ENCODE measurements around the gene YBX1. TPM values are rescaled to one million over a fixed set of nuclear protein-coding genes. Genes with fewer than 3 reads are reported as not detected.
"Not testable (repeated sequence)": the region's sequence is repeated elsewhere in the genome, so short reads cannot be mapped to it uniquely, and the experiment has no call there.

Gene YBX1
- total RNA-seq, 1 experiment from 2014 or later, result 2,077 TPM

DNA sequence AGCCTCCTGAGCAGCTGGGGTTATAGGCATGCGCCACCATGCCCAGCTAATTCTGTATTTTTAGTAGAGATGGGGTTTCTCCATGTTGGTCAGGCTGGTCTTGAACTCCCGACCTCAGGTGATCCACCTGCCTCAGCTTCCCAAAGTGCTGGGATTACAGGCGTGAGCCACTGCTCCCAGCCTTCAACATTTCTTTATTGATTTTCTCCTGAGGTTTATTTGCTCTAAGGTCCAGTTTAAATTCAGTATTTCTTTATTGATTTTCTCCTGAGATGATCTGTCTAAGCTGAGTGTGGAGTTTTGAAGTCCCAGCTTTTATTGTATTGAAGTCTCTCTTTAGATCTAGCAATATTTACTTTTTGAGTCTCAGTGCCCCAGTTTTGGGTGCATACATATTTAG lies 30.6 kb downstream of the YBX1 start:
- H3K4me1 ChIP-seq; H3K27me3 ChIP-seq; H3K4me3 ChIP-seq; H3K27ac ChIP-seq; H3K9me3 ChIP-seq (replicated peaks); DNase-seq: not testable (repeated sequence)
- peaks cover 62% of the 10 kb centered on the region for H3K36me3 ChIP-seq

DNA sequence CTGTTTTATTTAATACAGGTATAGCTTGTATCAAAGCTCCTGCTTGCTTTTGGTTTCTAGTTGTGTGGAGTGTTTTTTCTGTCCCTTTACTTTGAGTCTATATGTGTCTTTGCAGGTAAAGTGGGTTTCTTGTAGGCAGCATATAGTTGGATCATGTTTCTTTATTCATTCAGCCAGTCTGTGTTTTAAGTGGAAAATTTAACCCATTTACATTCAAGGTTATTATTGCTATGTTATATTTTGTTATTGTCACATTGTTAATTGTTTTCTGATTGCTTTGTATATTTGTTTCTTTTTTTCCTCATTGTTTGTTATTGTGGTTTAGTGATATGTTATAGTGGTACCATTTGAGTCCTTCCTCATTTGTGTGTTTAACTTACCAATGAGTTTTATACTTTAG lies 31.1 kb downstream of the YBX1 start:
- H3K9me3 ChIP-seq (replicated peaks), result peaks cover 8% of the 10 kb centered on the region
- H3K27me3 ChIP-seq, result no peaks in the 10 kb centered on the region
- no peak overlapping the region for H3K27ac ChIP-seq
- no peaks in the 10 kb centered on the region for H3K4me1 ChIP-seq
- DNase-seq, result no peak
- H3K36me3 ChIP-seq, result peaks cover 60% of the 10 kb centered on the region
- no peak overlapping the region for H3K4me3 ChIP-seq

DNA sequence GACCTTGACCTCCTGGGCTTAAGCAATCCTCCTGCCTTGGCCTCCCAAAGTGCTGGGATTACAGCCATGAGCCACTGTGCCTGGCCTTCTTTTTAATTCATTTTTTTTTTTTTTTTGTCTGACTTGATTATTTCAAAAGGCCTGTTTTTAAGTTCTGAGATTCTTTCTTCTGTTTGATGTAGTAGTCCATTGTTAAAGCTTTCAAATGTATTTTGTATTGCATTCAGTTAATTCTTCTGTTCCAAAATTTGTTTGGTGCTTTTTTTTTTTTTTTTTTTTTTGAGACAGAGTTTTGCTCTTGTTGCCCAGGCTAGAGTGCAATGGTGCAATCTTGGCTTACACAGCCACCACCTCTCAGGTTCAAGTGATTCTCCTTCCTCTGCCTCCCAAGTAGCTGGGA lies 32.2 kb downstream of the YBX1 start:
- H3K36me3 ChIP-seq, result peaks cover 59% of the 10 kb centered on the region
- not testable (repeated sequence) for H3K4me3 ChIP-seq; H3K4me1 ChIP-seq; DNase-seq; H3K27ac ChIP-seq; H3K9me3 ChIP-seq (replicated peaks); H3K27me3 ChIP-seq

DNA sequence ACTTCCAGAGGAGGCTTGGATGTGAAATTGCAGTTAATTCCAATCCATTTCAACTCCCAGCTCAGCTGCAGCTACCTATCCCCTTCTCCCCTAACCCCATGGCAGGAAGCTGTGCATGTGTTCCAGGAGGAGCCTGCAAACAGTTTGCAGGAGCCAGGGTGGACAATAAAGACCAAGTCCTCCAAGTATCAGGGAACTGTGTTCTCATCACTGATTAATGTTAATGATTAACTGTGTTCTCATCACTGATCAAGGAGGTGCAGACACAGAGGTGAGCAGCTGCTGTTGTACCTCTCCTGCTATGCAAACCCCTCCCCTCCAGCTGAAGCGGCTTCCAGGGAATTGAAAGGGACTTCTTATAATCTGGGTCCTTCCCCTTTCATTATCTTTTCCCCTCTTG lies 38.6 kb downstream of the YBX1 start:
- no peaks in the 10 kb centered on the region for H3K27me3 ChIP-seq
- H3K9me3 ChIP-seq (replicated peaks), result no peaks in the 10 kb centered on the region
- no peak overlapping the region for H3K27ac ChIP-seq
- no peak overlapping the region for H3K4me3 ChIP-seq
- H3K36me3 ChIP-seq, result peaks cover 9% of the 10 kb centered on the region; the same call in 1 of the 2 replicates
- no peak for DNase-seq
- H3K4me1 ChIP-seq, result no peaks in the 10 kb centered on the region

DNA sequence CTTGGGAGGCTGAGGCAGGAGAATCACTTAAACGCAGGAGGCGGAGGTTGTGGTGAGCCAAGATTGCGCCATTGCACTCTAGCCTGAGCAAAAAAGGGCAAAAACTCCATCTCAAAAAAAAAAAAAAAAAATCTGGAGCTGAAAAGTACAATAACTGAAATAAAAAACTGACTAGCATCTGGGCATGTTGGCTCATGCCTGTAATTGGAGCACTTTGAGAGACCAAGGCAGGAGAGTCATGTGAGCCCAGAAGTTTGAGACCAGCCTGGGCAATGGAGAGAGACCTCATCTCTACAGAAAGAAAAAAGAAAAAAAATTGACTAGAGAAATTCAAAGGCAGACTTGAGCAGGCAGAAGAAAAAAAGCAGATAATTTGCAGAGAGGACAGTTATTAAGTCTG lies 39.7 kb downstream of the YBX1 start:
- DNase-seq, result no peak
- Histone ChIP-seq H3K36me3 (peaks cover 4% of the 10 kb centered on the region; the same call in 1 of the 2 replicates), H3K27ac (no peak overlapping the region), H3K27me3 (no peaks in the 10 kb centered on the region), H3K4me1 (no peaks in the 10 kb centered on the region), H3K9me3 (replicated peaks) (no peaks in the 10 kb centered on the region), H3K4me3 (no peak overlapping the region)

DNA sequence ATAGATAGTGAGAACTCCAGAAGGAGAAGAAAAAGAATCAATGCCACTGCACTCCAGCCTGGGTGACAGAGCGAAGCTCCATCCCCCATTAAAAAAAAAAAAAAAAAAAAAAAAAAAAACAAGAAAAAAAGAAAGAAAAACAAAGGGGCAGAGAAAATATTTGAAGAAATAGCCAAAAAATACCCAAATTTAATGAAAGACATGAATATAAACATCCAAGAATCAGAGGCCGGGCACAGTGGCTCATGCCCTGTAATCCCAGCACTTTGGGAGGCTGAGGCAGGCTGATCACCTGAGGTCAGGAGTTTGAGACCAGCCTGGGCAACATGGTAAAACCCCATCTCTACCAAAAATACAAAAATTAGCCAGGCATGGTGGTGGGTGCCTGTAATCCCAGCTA lies 40.2 kb downstream of the YBX1 start:
- not testable (repeated sequence) for H3K36me3 ChIP-seq; H3K27me3 ChIP-seq; H3K4me3 ChIP-seq; H3K4me1 ChIP-seq; H3K27ac ChIP-seq; DNase-seq; H3K9me3 ChIP-seq (replicated peaks)

DNA sequence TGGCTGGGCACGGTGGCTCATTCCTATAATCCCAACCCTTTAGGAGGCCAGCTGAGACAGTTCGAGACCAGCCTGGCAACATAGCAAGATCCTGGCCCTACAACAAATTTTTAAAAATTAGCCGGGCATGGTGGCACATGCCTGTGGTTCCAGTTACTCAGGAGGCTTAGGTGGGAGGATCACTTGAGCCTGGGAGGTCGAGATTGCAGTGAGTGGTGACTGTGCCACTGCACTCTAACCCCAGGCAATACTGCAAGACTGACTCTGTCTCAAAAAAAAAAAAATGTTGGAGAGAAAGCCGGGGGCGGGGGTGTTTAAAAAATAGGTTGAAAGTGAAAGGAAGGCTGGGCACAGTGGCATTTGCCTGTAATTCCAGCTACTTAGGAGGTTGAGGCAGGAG lies 41.3 kb downstream of the YBX1 start:
- H3K9me3 ChIP-seq (replicated peaks), result no peaks in the 10 kb centered on the region
- no peak for DNase-seq
- H3K36me3 ChIP-seq, result no peaks in the 10 kb centered on the region; the same call in 1 of the 2 replicates
- no peaks in the 10 kb centered on the region for H3K27me3 ChIP-seq
- no peak overlapping the region for H3K4me3 ChIP-seq
- no peaks in the 10 kb centered on the region for H3K4me1 ChIP-seq
- H3K27ac ChIP-seq, result no peak overlapping the region

DNA sequence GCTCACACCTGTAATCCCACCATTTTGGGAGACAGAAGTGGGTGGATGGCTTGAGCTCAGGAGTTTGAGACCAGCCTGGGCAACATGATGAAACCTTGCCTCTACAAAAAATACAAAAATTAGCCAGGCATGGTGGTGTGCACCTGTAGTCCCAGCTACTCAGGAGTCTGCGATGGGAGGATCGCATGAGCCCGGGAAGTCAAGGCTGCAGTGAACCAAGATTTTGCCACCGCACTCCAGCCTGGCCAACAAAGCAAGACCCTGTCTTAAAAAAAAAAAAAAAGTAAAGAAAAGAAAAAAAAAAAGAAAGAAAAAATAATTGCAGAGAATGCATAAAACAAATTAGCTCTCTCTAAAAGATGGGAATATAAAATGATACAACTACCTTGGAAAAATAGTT lies 43.6 kb downstream of the YBX1 start:
- not testable (repeated sequence) for DNase-seq; H3K9me3 ChIP-seq (replicated peaks); H3K27ac ChIP-seq; H3K4me1 ChIP-seq; H3K4me3 ChIP-seq; H3K36me3 ChIP-seq; H3K27me3 ChIP-seq

DNA sequence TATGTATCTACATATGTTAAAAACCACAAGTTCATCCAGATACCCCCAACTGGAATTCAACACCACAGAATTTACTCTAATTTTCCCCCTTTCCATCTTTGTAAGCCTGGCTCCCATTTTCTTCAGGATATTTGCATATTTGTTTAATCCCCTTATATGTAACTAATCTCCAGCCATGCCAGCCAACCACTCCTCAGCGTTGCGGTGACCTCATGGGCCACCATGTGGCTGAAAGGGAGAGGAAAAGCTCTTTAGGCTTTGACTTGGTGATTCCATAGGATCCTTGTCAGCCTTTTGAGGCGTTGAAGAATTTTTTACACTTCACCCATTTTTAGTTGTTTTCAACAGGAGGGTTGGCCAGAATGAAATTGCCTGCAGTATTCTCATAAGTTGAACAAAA lies 47.8 kb downstream of the YBX1 start:
- Histone ChIP-seq H3K36me3 (no peaks in the 10 kb centered on the region), H3K4me1 (0 out of 2 replicates have a peak, but pooled peaks cover 4% of the 10 kb centered on the region), H3K27ac (no peak overlapping the region), H3K4me3 (no peak overlapping the region), H3K27me3 (no peaks in the 10 kb centered on the region), H3K9me3 (replicated peaks) (no peaks in the 10 kb centered on the region)
- DNase-seq, result peak in 1 of 2 experiments; percentile 36

DNA sequence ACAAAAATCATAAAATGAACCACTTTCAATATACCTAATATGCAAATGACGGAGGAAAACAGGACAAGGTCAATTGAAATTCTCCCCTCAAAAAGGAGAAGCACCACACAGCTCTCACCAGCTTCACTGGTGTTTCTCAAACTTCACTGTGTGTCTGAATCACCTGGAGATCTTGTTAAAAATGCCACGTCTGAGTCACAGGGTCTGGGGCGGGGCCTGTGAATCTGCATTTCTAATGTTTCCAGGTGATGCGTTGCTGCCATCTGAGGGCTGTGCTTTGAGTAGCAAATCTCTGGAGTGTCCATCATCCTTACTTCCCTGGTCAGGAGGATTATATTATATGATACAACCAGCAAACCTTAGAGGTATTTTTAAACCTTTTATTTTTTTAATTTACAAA lies 48.8 kb downstream of the YBX1 start:
- 0 out of 2 replicates have a peak, but pooled peaks cover 4% of the 10 kb centered on the region for H3K4me1 ChIP-seq
- H3K36me3 ChIP-seq, result no peaks in the 10 kb centered on the region
- no peak overlapping the region for H3K4me3 ChIP-seq
- no peaks in the 10 kb centered on the region for H3K9me3 ChIP-seq (replicated peaks)
- no peaks in the 10 kb centered on the region for H3K27me3 ChIP-seq
- H3K27ac ChIP-seq, result no peak overlapping the region
- DNase-seq, result no peak

DNA sequence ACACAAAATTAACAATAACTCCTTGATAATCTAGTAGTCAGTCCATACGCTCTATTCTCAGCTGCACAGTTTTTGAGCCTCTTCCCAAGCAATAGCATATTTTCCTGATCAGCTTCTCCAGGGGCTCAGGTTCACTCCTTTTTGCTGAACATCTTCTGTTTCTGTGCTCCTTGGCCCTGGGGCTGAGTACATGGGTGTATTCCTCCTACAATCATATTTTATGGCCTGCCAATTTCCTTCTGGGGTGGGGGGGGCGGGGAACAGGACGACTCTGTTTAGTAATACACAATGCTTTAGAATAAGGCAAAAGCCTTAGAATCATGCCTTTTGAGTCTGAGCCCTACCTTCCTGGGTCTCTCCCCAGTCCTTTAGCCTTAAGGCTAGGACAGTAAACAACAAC lies 49.4 kb downstream of the YBX1 start:
- Histone ChIP-seq H3K27me3 (no peaks in the 10 kb centered on the region), H3K9me3 (replicated peaks) (no peaks in the 10 kb centered on the region), H3K4me1 (0 out of 2 replicates have a peak, but pooled peaks cover 4% of the 10 kb centered on the region), H3K36me3 (no peaks in the 10 kb centered on the region), H3K27ac (no peak overlapping the region), H3K4me3 (no peak overlapping the region)
- DNase-seq, result no peak

DNA sequence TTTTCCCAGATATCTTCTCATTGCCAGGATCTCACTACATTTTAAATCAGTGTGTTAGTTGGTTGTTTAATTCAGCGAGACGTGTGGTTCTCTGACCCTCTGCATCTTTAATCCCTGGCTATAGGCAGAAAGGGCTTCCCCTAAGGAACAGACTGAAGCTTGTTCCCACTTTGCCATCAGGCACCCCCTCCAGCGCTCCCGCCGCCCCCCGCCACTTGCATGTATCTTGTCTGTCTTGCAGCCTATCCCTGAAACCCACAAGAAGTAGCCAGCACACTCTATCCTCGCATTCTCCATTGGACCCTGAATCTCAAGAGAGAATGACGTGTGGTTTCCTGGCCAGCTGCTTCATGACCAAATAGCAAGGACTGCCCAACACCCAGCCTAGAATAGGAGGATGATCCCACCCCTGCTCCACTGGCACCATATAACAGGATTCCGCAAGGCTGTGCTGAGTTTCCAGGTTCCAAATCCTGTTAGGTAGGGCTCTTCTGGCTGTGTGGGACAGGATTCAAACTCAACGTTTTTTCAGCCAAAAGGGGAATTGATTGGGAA lies 50.0 kb downstream of the YBX1 start:
- Histone ChIP-seq H3K27me3 (no peaks in the 10 kb centered on the region), H3K4me1 (0 out of 2 replicates have a peak, but pooled peaks cover 4% of the 10 kb centered on the region), H3K9me3 (replicated peaks) (no peaks in the 10 kb centered on the region), H3K36me3 (no peaks in the 10 kb centered on the region), H3K4me3 (no peak overlapping the region), H3K27ac (no peak overlapping the region)
- peak; percentile 34 to 50 for DNase-seq

DNA sequence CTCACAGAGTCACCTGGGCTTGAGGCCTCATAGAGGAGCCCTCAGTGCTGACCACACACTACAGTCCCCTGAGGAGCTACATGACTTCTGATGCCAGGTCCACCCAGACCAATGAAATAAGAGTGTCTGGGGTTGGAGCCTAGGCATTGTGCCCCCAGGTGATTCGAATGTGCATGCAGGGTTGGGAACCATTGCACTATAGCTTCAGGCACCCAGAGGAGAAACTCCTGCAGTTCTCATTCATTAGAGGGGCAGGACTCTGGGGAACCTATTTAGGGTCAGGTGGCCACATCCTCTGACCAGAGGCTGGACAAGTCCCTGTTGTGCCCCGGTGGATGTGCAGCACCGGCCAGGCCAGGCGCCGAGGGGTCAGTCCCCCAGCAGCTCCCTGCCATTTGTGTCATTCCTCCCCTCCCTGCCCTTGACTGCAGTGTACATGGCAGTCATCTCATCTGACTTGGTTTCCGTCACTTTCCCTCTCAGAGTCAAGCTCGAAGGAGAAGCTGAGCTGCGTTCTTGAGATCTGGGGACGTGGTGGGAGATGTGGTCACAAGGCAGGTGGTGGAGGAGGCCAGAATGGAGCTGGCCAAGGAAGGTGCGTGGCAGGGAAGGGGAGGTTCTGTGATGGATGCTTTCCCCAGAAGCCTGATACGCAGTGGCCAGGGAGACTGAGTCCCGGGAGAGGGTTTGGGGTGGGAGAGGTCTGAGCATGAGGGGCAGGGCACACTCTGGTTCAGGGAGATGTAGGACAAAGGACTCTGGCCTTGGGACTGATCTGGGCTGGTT lies 51.4 kb downstream of the YBX1 start:
- Histone ChIP-seq H3K4me3 (no peak overlapping the region), H3K27me3 (no peaks in the 10 kb centered on the region), H3K9me3 (replicated peaks) (no peaks in the 10 kb centered on the region), H3K4me1 (0 out of 2 replicates have a peak, but pooled peaks cover 3% of the 10 kb centered on the region), H3K27ac (no peak overlapping the region), H3K36me3 (no peaks in the 10 kb centered on the region)
- DNase-seq, result no peak

DNA sequence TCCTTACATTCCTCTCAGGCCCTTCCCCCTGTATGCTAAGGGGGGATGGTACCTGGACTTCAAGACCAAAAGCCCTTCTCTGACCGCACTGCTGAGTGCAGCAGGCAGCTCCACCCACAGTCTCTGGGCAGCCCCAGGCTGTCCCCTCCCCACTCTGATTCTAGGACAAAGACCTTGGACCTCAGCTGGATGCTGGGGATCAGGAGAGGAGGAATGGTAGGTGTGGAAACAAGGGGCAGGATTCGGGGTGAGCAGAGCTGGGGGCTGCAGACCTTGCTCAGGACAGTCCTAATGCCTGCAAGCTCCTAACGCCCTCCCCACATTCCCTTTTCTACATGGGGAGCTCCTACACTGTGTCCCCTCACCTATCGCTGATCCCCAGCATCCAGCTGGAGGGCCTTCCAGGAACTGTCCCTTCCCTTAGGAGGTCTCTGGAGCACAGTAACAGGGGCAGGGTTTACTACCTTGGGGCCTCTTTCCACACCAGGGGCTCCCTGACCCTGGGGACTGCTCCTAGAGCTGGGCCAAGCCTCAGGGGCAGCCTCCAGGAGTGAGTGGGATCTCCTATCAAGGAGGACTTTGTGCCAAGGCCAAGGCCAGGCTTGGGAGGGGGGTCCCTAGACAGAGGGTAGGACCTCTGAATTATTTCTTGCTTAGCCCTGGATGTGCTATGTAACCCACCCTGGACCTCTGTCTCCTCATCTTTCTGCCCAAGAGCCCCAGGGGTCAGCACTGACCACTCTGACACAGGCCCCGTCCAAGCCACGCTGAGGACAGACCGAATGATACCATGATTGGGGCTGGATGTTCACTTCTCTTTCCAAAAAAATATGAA lies 52.2 kb downstream of the YBX1 start:
- DNase-seq, result no peak
- H3K27ac ChIP-seq, result no peak overlapping the region
- H3K4me1 ChIP-seq, result no peaks in the 10 kb centered on the region
- H3K27me3 ChIP-seq, result no peaks in the 10 kb centered on the region
- H3K9me3 ChIP-seq (replicated peaks), result no peaks in the 10 kb centered on the region
- no peak overlapping the region for H3K4me3 ChIP-seq
- no peaks in the 10 kb centered on the region for H3K36me3 ChIP-seq

DNA sequence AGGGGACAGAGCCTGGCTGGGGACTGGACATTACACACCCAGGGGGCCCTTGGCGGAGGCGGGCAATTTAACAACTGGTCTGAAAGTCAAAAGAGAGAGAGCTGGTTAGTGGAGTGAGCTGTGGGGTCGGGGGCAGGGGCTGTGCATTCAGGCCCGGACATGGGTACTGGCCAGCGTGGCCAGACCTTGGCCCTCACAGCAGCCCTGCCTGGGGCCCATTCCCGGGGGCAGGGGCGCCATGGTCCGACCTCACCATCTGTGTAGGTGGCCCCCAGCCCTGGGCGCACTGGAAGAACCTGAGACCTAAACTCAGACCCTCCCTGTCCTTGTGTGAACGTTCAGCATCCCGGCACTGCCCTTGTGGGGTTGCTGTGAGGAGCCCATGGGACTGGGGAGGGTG lies 52.8 kb downstream of the YBX1 start:
- DNase-seq, result no peak
- no peak overlapping the region for H3K4me3 ChIP-seq
- H3K36me3 ChIP-seq, result no peaks in the 10 kb centered on the region
- no peaks in the 10 kb centered on the region for H3K27me3 ChIP-seq
- no peaks in the 10 kb centered on the region for H3K4me1 ChIP-seq
- no peak overlapping the region for H3K27ac ChIP-seq
- H3K9me3 ChIP-seq (replicated peaks), result no peaks in the 10 kb centered on the region
